NK-92 (cell line): ENCODE measurements around the gene PHC3.

Source experiments
- DNase-seq: peaks from one replicate; lab custom pipeline; 2025; ENCODE audit not compliant: unreplicated experiment; lab: John Stamatoyannopoulos, UW

The PHC3 gene

GRCh38 chr3:170078620-170079281 lies 102.8 kb downstream of the PHC3 start:
- no peak for DNase-seq

GRCh38 chr3:170077361-170077760 lies 104.2 kb downstream of the PHC3 start:
- no peak for DNase-seq

- no peak for DNase-seq
Measured at GRCh38 chr3:170076715-170077238, 104.8 kb downstream of the PHC3 start.

DNA sequence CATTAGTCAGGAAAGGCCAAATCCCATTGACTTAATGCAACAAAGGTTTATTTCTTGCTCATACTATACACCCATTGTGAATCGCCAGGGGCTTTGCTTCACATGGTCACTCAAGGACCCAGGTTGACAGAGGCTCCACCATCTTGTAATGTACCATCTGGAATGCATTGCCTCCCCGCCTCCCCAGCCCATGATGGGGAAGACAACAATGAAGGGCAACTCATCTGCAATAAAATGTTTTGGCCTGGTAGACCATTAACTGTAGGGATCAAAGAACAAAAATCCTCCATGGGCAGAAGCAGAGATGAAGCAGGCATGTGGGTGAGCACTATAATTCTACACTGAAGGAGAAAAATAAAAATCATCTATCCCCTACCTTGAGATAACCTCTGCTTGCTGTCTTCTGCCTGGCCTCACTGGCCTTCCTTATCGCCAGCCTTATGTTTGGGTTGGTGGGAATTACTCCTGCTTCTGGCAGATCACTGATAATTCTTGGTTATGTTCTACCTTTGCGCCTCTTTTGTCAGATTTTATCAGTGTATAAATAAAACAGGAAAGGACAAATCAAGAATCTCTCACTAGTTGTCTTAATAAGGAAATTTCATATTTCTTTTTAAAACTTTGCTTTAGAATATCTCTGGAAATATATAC lies 106.0 kb downstream of the PHC3 start:
- no peak for DNase-seq

GRCh38 chr3:170064108-170064507 lies 117.4 kb downstream of the PHC3 start:
- DNase-seq = no peak

- DNase-seq = no peak
Measured at GRCh38 chr3:170063691-170064090, 117.8 kb downstream of the PHC3 start.

GRCh38 chr3:170062769-170063168 lies 118.8 kb downstream of the PHC3 start:
- no peak for DNase-seq

- no peak for DNase-seq
Measured at GRCh38 chr3:170062068-170062467, 119.5 kb downstream of the PHC3 start.

DNA sequence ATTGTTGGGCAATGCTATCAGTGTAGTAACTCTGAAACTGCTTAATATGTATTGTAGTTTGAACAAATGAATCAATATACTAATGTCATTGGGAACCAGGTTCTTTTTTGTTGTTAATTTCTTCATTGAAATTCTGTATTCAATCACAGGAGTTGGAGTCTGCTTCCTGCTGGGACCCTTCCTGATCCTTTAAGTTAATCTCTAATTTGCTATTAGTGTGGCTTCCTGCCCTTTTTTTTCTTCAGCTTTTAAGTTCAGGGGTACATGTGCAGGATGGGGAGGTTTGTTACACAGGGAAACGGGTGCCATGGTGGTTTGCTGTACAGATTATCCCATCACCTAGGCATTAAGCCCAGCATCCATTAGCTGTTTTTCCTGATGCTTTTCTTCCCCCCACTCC lies 122.1 kb downstream of the PHC3 start:
- DNase-seq = no peak

- DNase-seq = no peak
Measured at GRCh38 chr3:170058127-170058526, 123.4 kb downstream of the PHC3 start.

DNA sequence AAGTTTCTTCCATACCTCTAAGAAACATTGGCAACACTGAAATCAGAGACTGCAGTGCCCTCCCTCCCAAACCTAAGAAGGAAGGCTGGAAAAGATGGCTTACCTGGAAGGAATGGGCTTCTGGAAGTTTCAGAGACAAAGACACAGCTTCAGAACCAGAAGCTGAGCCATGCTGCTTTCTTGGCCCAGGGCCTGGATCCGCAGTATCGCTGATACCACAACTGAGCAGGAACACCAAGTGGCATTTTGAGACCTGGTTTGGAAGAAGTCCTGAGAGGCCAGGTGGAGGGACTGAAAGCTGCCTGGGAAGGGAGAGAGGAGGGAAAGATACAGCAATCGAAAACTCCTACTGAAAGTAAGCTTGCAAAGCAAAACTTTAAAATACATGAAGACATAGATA lies 124.0 kb downstream of the PHC3 start:
- DNase-seq = no peak

- no peak for DNase-seq
Measured at GRCh38 chr3:170056710-170057454, 124.7 kb downstream of the PHC3 start.

DNA sequence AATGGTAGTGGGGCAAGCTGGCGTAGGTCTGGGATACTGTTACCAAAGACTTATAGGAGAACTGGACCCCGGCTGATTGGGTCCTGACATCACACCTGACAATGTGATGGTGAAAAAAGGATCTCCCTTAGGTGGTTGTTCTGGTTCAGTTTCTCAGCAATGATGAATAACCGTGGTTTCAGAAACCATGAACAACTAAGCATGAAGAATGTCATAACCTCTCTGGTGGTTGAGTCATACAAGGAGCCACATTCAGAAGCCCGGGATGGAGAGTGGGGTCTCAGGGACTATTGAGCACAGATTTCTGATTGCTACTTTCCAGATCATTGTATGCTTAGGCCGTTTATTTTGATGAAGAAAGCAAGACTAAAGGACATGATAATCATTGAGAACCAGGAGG lies 126.3 kb downstream of the PHC3 start:
- DNase-seq = no peak

DNA sequence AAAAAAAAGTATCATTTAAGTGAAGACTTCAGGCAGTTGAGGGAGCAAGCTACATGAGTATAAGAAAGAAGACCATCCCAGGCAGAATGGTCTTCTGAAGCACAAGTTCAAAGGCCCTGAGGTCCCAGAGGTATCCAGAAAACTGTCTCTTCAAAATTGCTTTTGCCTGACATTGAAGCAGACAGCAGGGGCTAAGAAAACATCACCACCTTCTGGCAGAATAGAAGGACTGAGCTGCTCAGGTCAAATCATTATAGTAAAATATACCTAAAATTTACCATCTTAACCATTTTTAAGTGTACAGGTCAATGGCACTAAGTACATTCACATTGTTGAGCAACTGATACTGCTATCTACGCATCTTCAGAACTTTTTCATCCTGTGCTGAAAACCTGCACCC lies 127.3 kb downstream of the PHC3 start:
- DNase-seq = no peak

GRCh38 chr3:170052398-170052797 lies 129.1 kb downstream of the PHC3 start:
- no peak for DNase-seq

GRCh38 chr3:170050753-170051152 lies 130.8 kb downstream of the PHC3 start:
- no peak for DNase-seq

GRCh38 chr3:170049146-170050000 lies 132.2 kb downstream of the PHC3 start:
- no peak for DNase-seq

DNA sequence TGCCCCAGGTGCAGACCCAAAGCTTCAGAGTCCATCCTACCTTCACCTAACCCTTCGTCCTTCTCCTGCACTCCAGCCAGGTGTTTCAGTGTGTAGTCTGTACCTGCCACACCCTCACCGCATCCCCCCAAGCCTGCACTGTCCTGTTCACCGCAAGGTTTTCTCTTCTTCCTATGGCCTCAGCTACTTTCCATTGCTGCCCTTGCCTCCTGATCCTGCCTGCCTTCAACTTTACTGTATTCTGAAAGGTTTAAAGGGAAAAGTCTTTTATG lies 134.5 kb downstream of the PHC3 start:
- DNase-seq = no peak

GRCh38 chr3:170046269-170047132 lies 135.0 kb downstream of the PHC3 start:
- DNase-seq = no peak

DNA sequence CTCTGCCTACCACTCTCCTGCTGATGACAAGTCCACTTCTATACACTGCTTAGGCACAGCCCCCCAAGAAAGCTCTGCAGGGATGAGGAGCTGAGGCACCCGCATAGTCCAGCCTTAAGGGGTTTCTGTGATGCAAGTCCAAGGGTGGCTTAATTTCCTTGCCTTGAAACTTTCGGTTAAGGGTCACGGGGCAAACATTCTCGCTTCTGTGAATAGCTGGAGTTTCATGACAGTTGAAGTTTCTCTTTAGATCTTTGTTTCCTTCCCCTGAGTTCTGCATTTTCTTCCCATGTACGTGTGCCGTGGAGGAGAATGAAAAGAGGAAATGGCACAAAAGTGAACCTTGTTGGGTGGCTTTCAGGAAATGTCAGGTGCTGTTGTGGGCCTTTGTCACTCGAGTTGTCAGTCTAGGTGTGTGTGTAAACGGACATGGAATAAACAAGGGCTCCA lies 136.7 kb downstream of the PHC3 start:
- DNase-seq = no peak
